GM18505 (cell line): ENCODE results near the gene PLEK.
"Not testable (repeated sequence)": the region's sequence is repeated elsewhere in the genome, so short reads cannot be mapped to it uniquely, and the experiment has no call there.

Experiments
- ATAC-seq: cut with Tn5 transposase; IDR thresholded peaks from one replicate; pipeline ENCODE4 v1.9.1; 2021; ENCODE audit not compliant: unreplicated experiment
- POLR2A ChIP-seq: IDR thresholded peaks from 4 replicates; pipeline ENCODE4 v1.6.1; 2011; ENCODE audit warnings: borderline replicate concordance; ENCODE audit not compliant: insufficient read depth, insufficient read length; ENCODE audit errors: extremely low read depth

The PLEK gene

GRCh38 chr2:68362749-68363148, 2.3 kb upstream of the PLEK start:
- ATAC-seq = no peak
- TF ChIP-seq POLR2A = no peak

GRCh38 chr2:68363721-68364120, 1.4 kb upstream of the PLEK start:
- no peak for TF ChIP-seq POLR2A
- ATAC-seq = no peak

- ATAC-seq = no peak
- TF ChIP-seq POLR2A = peak; percentile 63
Measured at GRCh38 chr2:68366083-68366560, 1.0 kb downstream of the PLEK start.

- ATAC-seq = no peak
- no peak for TF ChIP-seq POLR2A
Measured at GRCh38 chr2:68367953-68368653, 3.0 kb downstream of the PLEK start.

- TF ChIP-seq POLR2A = peak; percentile 35
Measured at GRCh38 chr2:68368654-68369336, 3.7 kb downstream of the PLEK start.

GRCh38 chr2:68369337-68369734, 4.3 kb downstream of the PLEK start:
- no peak for ATAC-seq
- peak; percentile 10 for TF ChIP-seq POLR2A

More at GRCh38 chr2:68368654-68369336, 3.7 kb downstream of the PLEK start:
- no peak for ATAC-seq

GRCh38 chr2:68371138-68371537, 6.1 kb downstream of the PLEK start:
- no peak for TF ChIP-seq POLR2A
- ATAC-seq = no peak

- no peak for TF ChIP-seq POLR2A
- ATAC-seq = no peak
Measured at GRCh38 chr2:68371581-68371980, 6.5 kb downstream of the PLEK start.

GRCh38 chr2:68372485-68372884, 7.4 kb downstream of the PLEK start:
- TF ChIP-seq POLR2A = no peak
- ATAC-seq = no peak

GRCh38 chr2:68374184-68374583, 9.1 kb downstream of the PLEK start:
- no peak for ATAC-seq
- no peak for TF ChIP-seq POLR2A

- TF ChIP-seq POLR2A = no peak
- ATAC-seq = no peak
Measured at GRCh38 chr2:68375582-68375981, 10.5 kb downstream of the PLEK start.

- ATAC-seq = no peak
Measured at GRCh38 chr2:68377137-68377780, 12.2 kb downstream of the PLEK start.

GRCh38 chr2:68378779-68379178, 13.7 kb downstream of the PLEK start:
- not testable (repeated sequence) for ATAC-seq

More at GRCh38 chr2:68377137-68377780, 12.2 kb downstream of the PLEK start:
- no peak for TF ChIP-seq POLR2A
